Upper lobe of left lung (tissue), 6 donors: ENCODE data around the gene IGSF3. TPM values are rescaled to one million over a fixed set of nuclear protein-coding genes. Genes with fewer than 3 reads are reported as not detected.

Source experiments
- ATAC-seq, 2 donors: fragments of 200-7000 bp; cut with Tn5 transposase; one replicate each; pipeline ENCODE4 v1.9.1; 2022; ENCODE audit warnings: mild to moderate bottlenecking in 2 of 2, moderate library complexity in 2 of 2; ENCODE audit not compliant: low FRiP score in 2 of 2
- DNase-seq, 2 donors: peaks; one replicate each; pipeline ENCODE4 v3.0.0-alpha.2; 2019 to 2020
- H3K27ac ChIP-seq, 4 donors: fragments of 200-600 bp; sonication (generic); one replicate each; pipeline ENCODE4 v1.5.1; 2016 to 2019
- H3K27me3 ChIP-seq, 4 donors: fragments of 200-600 bp; sonication (generic); one replicate each; pipeline ENCODE4 v1.5.1; 2017 to 2019
- H3K36me3 ChIP-seq, 4 donors: fragments of 200-600 bp; sonication (generic); one replicate each; pipeline ENCODE4 v1.5.1; 2016 to 2019
- H3K4me1 ChIP-seq, 4 donors: fragments of 200-600 bp; sonication (generic); one replicate each; pipeline ENCODE4 v1.5.1; 2018 to 2019
- H3K4me3 ChIP-seq, 4 donors: fragments of 200-600 bp; sonication (generic); one replicate each; pipeline ENCODE4 v1.5.1; 2017 to 2019; ENCODE audit warnings: mild to moderate bottlenecking in 2 of 4, moderate library complexity in 1 of 4
- H3K9me3 ChIP-seq, 4 donors: fragments of 200-600 bp; sonication (generic); one replicate each; pipeline ENCODE4 v1.5.1; 2018 to 2019
- CTCF ChIP-seq, 6 experiments: fragments of 450-650 bp in 4 of 6; fragments of 200-600 bp in 2 of 6; sonication (generic) in 2 of 6; IDR thresholded peaks; one replicate each; pipeline ENCODE4 v1.5.1; 2016 to 2019; ENCODE audit warnings: antibody characterized with exemption in 6 of 6
- EP300 ChIP-seq, 4 donors: sonication (generic); formaldehyde crosslinking; IDR thresholded peaks; one replicate each; pipeline ENCODE4 v1.5.1; 2017; ENCODE audit warnings: antibody characterized with exemption in 4 of 4, control low read depth in 2 of 4
- POLR2A ChIP-seq, 4 donors: fragments of 450-650 bp; IDR thresholded peaks; one replicate each; pipeline ENCODE4 v1.5.1; 2016 to 2017; ENCODE audit warnings: antibody characterized with exemption in 4 of 4, mild to moderate bottlenecking in 2 of 4
- POLR2AphosphoS5 ChIP-seq, 2 donors: sonication (generic); formaldehyde crosslinking; IDR thresholded peaks; one replicate each; pipeline ENCODE4 v1.5.1; 2017; ENCODE audit warnings: antibody characterized with exemption in 2 of 2
- WGBS, 2 donors: methylation state at CpG; one replicate each; pipeline ENCODE4 v1.1.5; 2017 to 2018; 5-methylcytosine and 5-hydroxymethylcytosine counted together
- total RNA-seq, 6 donors: library from RNA; depleted of rRNA in 4 of 6; stranded (reverse); fragments of >200 nt in 4 of 6; gene quantifications; one replicate each; pipeline versions ENCODE4 v1.1.0 to v1.2.1, GENCODE V29; 2016 to 2021
- donor health status: DM: no; HTN: no; CAD: no; lungs with moderate emphysema.
- donor health status: DM: no; HTN: yes; CAD: no; lungs with severe emphysema.

Gene IGSF3
- total RNA-seq, 6 donors from 2014 or later, result 15.1 to 28.3 (median 23.7) TPM

- Histone ChIP-seq H3K4me1 (no peaks in the 10 kb centered on the region), H3K36me3 (no peaks in the 10 kb centered on the region), H3K27ac (no peak overlapping the region), H3K27me3 (no peaks in the 10 kb centered on the region), H3K4me3 (no peak overlapping the region), H3K9me3 (no peaks in the 10 kb centered on the region)
- DNase-seq (no peak), ATAC-seq (no peak)
- no peak for TF ChIP-seq POLR2AphosphoS5 (IDR thresholded peaks at IDR 0.05)
- no peak for TF ChIP-seq EP300 (IDR thresholded peaks at IDR 0.05)
- no peak for TF ChIP-seq CTCF (IDR thresholded peaks at IDR 0.05)
- no peak for TF ChIP-seq POLR2A (IDR thresholded peaks at IDR 0.05)
- 75 to 76% methylated on average over 7 of the region's 7 CpGs for WGBS, 2 donors
Measured at GRCh38 chr1:116679091-116679827, 11.7 kb upstream of the IGSF3 start.

DNA sequence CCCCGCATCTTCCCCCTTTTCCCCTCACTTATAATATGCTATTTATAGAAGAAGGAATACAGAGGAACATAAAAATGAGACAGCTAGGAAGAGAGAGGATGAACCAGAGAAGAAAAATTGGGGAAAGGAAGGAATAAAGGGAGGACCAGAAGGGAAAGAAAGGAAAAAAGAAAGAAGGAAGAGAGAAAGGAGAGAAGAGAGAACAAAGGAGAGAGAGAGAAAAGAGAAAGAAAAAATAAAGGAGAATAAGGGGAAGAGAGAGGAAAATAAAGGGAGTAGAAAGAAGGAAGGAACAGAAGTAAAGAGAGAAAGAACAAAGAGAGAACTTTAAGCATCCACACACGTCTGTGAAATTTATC lies 11.2 kb upstream of the IGSF3 start:
- ATAC-seq (no peak), DNase-seq (no peak)
- TF ChIP-seq POLR2A (IDR thresholded peaks at IDR 0.05), result no peak
- TF ChIP-seq CTCF (IDR thresholded peaks at IDR 0.05), result no peak
- TF ChIP-seq EP300 (IDR thresholded peaks at IDR 0.05), result no peak
- TF ChIP-seq POLR2AphosphoS5 (IDR thresholded peaks at IDR 0.05), result no peak
- 67 to 77% methylated on average over 2 of the region's 2 CpGs for WGBS, 2 donors
- Histone ChIP-seq H3K27ac (no peak overlapping the region), H3K27me3 (no peaks in the 10 kb centered on the region), H3K4me1 (no peaks in the 10 kb centered on the region), H3K9me3 (no peaks in the 10 kb centered on the region), H3K4me3 (no peak overlapping the region), H3K36me3 (no peaks in the 10 kb centered on the region)

DNA sequence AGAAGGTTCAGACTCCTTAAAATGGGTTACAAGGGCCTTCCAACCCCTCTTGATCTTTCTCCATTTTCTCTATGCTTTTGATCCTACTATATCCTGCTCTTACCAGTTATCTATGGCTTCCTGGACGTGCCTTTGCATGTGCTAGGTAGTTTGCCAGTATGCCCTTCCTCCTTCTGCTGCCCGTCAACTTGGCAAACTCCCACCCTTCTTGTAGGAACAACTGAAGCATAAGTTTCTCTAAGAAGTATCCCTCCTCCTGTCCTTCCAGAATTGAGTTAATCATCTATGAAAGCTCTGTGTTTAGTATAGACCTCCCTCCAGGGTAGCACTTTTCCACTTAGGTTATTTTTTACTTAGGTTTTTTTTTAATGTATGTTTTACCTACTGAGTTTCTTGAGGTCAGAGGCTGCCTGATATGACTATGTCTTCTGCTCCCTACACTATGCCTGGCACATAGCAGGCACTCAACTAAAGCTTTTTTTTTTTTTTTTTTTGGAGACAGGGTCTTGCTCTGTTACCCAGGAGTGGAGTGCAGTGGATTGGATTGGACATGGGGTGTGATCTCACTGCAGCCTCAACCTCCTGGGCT lies 10.0 kb upstream of the IGSF3 start:
- no peaks in the 10 kb centered on the region for H3K4me1 ChIP-seq
- no peak overlapping the region for H3K4me3 ChIP-seq
- DNase-seq, result no peak
- H3K9me3 ChIP-seq, result no peaks in the 10 kb centered on the region
- H3K27ac ChIP-seq, result no peak overlapping the region
- no peaks in the 10 kb centered on the region for H3K36me3 ChIP-seq
- no peaks in the 10 kb centered on the region for H3K27me3 ChIP-seq
- no peak for ATAC-seq
- WGBS, 2 donors, result 51 to 70% methylated on average over 2 of the region's 2 CpGs
- TF ChIP-seq EP300 (IDR thresholded peaks at IDR 0.05), result no peak
- TF ChIP-seq POLR2A (IDR thresholded peaks at IDR 0.05), result no peak
- TF ChIP-seq CTCF (IDR thresholded peaks at IDR 0.05), result no peak
- no peak for TF ChIP-seq POLR2AphosphoS5 (IDR thresholded peaks at IDR 0.05)

- TF ChIP-seq CTCF (IDR thresholded peaks at IDR 0.05) (no peak), POLR2A (IDR thresholded peaks at IDR 0.05) (no peak), POLR2AphosphoS5 (IDR thresholded peaks at IDR 0.05) (no peak), EP300 (IDR thresholded peaks at IDR 0.05) (no peak)
- no peak for DNase-seq
Measured at GRCh38 chr1:116676291-116676690, 8.8 kb upstream of the IGSF3 start.

DNA sequence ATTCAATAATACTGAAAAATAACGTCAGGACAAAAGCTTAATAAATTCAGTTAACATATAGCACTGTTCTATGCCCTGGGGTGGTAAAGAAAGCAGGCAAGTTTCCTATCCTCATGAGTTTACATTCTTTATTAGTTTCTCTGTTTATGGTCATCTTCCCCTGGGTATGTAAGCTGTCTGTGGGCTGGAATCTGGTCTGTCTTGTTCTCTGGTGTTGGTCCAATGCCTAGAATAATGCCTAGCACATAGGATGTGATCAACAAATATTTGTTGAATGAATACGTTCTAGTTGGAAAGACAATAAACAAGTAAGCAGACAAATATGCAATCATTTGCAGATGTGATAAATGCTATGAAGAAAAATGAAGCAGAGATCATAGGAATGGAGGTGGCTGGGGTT lies 7.2 kb upstream of the IGSF3 start:
- Histone ChIP-seq H3K27ac (no peak overlapping the region), H3K4me3 (no peak overlapping the region), H3K27me3 (no peaks in the 10 kb centered on the region), H3K9me3 (no peaks in the 10 kb centered on the region), H3K36me3 (no peaks in the 10 kb centered on the region), H3K4me1 (no peaks in the 10 kb centered on the region)
- ATAC-seq (no peak), DNase-seq (no peak)
- TF ChIP-seq POLR2AphosphoS5 (IDR thresholded peaks at IDR 0.05) (no peak), EP300 (IDR thresholded peaks at IDR 0.05) (no peak), POLR2A (IDR thresholded peaks at IDR 0.05) (no peak), CTCF (IDR thresholded peaks at IDR 0.05) (no peak)
- 72 to 74% methylated on average over 2 of the region's 2 CpGs for WGBS, 2 donors

More at GRCh38 chr1:116676291-116676690, 8.8 kb upstream of the IGSF3 start:
- H3K27me3 ChIP-seq, result no peaks in the 10 kb centered on the region
- no peaks in the 10 kb centered on the region for H3K9me3 ChIP-seq
- no peak for ATAC-seq
- H3K27ac ChIP-seq, result no peak overlapping the region
- 82 to 93% methylated on average over 2 of the region's 2 CpGs for WGBS, 2 donors
- no peaks in the 10 kb centered on the region for H3K36me3 ChIP-seq
- H3K4me1 ChIP-seq, result no peaks in the 10 kb centered on the region
- no peak overlapping the region for H3K4me3 ChIP-seq
